Type B pancreatic cell (in vitro differentiated cells): Measurements from ENCODE around the gene C17orf75. TPM values are rescaled to one million over a fixed set of nuclear protein-coding genes. Genes with fewer than 3 reads are reported as not detected.

Experiments used
- DNase-seq: peaks from one replicate; pipeline ENCODE4 v3.0.0; 2021; ENCODE audit warnings: mixed read lengths; ENCODE audit not compliant: unreplicated experiment; ENCODE audit errors: extremely low spot score
- H3K27ac Mint-ChIP-seq: 2 replicates; pipeline ENCODE4 v1.8.0; 2021; ENCODE audit warnings: mild to moderate bottlenecking, mixed read lengths
- H3K27me3 Mint-ChIP-seq: 2 replicates; pipeline ENCODE4 v1.8.0; 2021; ENCODE audit warnings: mixed read lengths
- H3K36me3 Mint-ChIP-seq: 2 replicates; pipeline ENCODE4 v1.8.0; 2021; ENCODE audit warnings: mixed read lengths
- H3K4me1 Mint-ChIP-seq: one replicate; pipeline ENCODE4 v1.8.0; 2021; ENCODE audit warnings: mixed read lengths; ENCODE audit not compliant: unreplicated experiment
- H3K4me3 Mint-ChIP-seq: 2 replicates; pipeline ENCODE4 v1.8.0; 2021; ENCODE audit warnings: mild to moderate bottlenecking, mixed read lengths
- H3K9me3 Mint-ChIP-seq: 2 replicates; pipeline ENCODE4 v1.8.0; 2021; ENCODE audit warnings: mixed read lengths
- CTCF ChIP-seq: fragments of 200-600 bp; sonication (generic); conservative IDR thresholded peaks from 2 replicates; pipeline ENCODE4 v1.5.0; 2021; ENCODE audit warnings: antibody characterized with exemption, mild to moderate bottlenecking
- total RNA-seq: library from RNA; stranded (reverse); gene quantifications from 2 replicates; pipeline ENCODE4 v1.2.1, GENCODE V29; 2021; ENCODE audit warnings: low replicate concordance

C17orf75 gene
- total RNA-seq, 1 donor from 2014 or later: 31.0 TPM

- no peak for DNase-seq
- H3K4me3 Mint-ChIP-seq: no peak overlapping the region
- no peak for TF ChIP-seq CTCF
- peaks cover 6% of the 10 kb centered on the region for H3K27me3 Mint-ChIP-seq
- no peak overlapping the region for H3K27ac Mint-ChIP-seq
- H3K9me3 Mint-ChIP-seq: no peaks in the 10 kb centered on the region
- H3K4me1 Mint-ChIP-seq: peaks cover 31% of the 10 kb centered on the region
- no peaks in the 10 kb centered on the region for H3K36me3 Mint-ChIP-seq
Measured at GRCh38 chr17:32302037-32302436, 39.9 kb downstream of the C17orf75 start.

GRCh38 chr17:32299580-32300164 lies 42.3 kb downstream of the C17orf75 start:
- Mint-ChIP-seq H3K27ac (peak overlapping the region; percentile 49), H3K27me3 (peaks cover 6% of the 10 kb centered on the region), H3K36me3 (no peaks in the 10 kb centered on the region), H3K4me3 (no peak overlapping the region), H3K9me3 (no peaks in the 10 kb centered on the region), H3K4me1 (peaks cover 31% of the 10 kb centered on the region)
- DNase-seq: no peak
- no peak for TF ChIP-seq CTCF

- H3K36me3 Mint-ChIP-seq: no peaks in the 10 kb centered on the region
- H3K27ac Mint-ChIP-seq: peak overlapping the region; percentile 49
- DNase-seq: no peak
- H3K4me1 Mint-ChIP-seq: peaks cover 24% of the 10 kb centered on the region
- H3K4me3 Mint-ChIP-seq: no peak overlapping the region
- no peak for TF ChIP-seq CTCF
- H3K27me3 Mint-ChIP-seq: peaks cover 6% of the 10 kb centered on the region
- H3K9me3 Mint-ChIP-seq: no peaks in the 10 kb centered on the region
Measured at GRCh38 chr17:32298721-32299579, 43.0 kb downstream of the C17orf75 start.

GRCh38 chr17:32298298-32298697 lies 43.7 kb downstream of the C17orf75 start:
- H3K4me1 Mint-ChIP-seq: peaks cover 17% of the 10 kb centered on the region
- peaks cover 6% of the 10 kb centered on the region for H3K27me3 Mint-ChIP-seq
- DNase-seq: no peak
- no peak overlapping the region for H3K27ac Mint-ChIP-seq
- H3K9me3 Mint-ChIP-seq: no peaks in the 10 kb centered on the region
- no peaks in the 10 kb centered on the region for H3K36me3 Mint-ChIP-seq
- no peak overlapping the region for H3K4me3 Mint-ChIP-seq
- no peak for TF ChIP-seq CTCF

- Mint-ChIP-seq H3K4me1 (peaks cover 14% of the 10 kb centered on the region), H3K4me3 (no peak overlapping the region), H3K36me3 (no peaks in the 10 kb centered on the region), H3K27ac (no peak overlapping the region), H3K9me3 (no peaks in the 10 kb centered on the region), H3K27me3 (peaks cover 6% of the 10 kb centered on the region)
- no peak for DNase-seq
- no peak for TF ChIP-seq CTCF
Measured at GRCh38 chr17:32297860-32298259, 44.1 kb downstream of the C17orf75 start.
